HG02610 (cell line): ENCODE results near the gene MICAL3.
"Not testable (repeated sequence)": the region's sequence is repeated elsewhere in the genome, so short reads cannot be mapped to it uniquely, and the experiment has no call there.

ENCODE experiments used
- ATAC-seq: cut with Tn5 transposase; IDR thresholded peaks from one replicate; pipeline ENCODE4 v1.9.1; 2021; ENCODE audit warnings: mild to moderate bottlenecking, moderate library complexity; ENCODE audit not compliant: unreplicated experiment

MICAL3 gene

DNA sequence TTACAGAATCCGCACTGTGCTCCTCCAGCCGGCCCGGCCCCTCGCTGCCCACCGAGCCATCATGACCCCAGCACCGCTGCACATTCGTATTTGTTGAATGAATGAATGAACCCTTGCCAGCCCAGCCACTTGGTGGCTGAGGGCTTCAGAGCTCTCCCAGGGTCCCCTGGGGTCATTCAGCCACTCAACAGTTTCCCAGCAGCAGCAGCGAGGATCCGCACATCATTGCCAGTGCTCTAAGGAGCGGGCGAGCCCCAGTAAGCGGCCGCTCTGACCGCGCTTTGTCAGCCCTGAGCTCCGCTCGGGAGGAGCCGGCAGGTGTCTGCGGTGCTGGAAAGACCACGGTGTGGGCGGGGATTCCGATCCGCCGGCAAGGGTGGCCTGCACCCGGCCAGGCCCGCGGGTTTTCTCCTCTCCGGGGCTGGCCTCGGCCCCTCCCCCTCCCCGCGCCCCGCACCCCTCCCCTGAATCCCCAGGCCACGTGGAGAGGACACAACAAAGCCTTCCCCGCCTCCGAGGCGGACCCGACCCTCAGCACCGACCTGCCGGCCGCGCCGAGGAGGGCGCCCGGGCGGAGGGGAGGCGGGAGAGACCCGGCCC, 250.7 kb downstream of the MICAL3 start:
- peak; percentile 34 for ATAC-seq

- no peak for ATAC-seq
Observed at GRCh38 chr22:17772958-17773605, 251.3 kb downstream of the MICAL3 start.

DNA sequence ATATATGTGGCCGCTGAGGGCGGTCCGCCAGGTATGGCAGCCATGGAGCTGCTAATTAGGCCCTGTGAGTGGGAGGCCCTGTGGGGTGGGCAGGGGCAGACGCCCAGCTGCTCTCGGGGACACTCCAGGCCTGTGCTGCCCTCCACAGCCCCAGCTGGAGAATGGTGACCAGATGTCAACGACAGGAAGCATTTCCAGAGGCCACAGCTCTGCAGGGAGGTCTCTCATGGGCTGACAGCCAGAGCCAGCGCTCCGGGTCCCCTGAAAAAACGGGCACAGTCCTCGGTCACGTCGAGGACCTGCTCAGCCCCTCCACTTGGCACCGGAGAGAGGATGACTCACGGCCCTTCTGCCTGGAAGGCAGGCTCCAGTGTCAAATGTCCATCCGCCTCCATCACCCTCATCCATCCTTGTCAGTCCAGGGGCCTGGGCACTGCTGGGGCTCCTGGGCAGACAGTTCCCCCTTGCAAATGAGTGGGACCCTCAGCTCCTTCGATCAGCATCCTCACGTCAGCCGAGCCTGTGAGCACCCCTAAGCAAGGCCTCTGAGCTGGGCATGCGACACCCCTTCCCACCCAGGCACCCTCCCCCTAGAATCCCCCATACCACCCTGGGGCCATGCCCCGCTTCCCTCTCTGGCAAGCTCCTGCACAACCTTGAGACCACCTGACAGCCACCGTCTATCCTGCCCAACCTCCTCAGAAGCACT, 252.0 kb downstream of the MICAL3 start:
- ATAC-seq: no peak

DNA sequence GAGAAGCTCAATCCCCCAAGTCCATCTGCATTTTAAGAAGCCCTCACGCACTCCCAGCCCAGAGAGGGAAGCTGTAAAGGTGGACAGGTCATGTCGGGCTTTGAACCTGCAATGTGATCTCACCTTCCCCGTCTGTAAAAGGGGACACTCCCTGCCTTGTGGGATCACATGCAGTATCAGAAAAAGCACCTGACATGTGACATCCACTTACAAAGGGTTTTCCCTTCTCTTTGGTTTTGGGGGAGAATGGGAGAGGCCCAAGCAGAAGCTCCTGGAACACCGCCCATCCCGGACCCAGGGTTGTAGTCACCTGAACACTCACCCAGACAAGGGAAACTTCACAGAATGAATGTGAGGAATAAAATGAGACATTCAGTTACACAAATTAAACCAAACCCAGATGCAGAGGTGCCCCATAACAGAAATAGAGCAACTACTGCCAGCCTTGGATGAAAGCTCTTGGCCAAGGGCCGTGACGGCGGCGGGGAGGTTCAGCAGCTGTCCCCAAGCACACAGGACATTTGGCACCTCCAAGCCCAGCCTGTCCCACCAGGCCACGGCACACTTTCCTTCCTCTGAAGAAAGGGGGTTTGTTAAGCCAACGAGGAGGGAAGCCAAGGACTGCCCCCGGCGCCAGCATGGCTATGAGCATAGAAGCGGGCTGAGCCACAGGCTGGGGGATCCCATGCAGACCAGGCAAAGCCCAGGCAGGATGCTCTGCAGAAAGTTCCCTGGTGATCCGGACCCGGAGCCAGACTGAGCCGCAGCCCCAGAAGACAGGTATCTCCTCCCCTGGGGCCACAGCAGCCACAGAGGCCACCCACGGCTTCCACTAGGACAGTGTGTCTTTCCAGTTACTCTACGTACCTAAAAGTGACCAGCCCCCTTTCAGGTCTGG, 253.9 kb downstream of the MICAL3 start:
- ATAC-seq: no peak

- ATAC-seq: no peak
Observed at GRCh38 chr22:17769716-17770082, 254.7 kb downstream of the MICAL3 start.

- ATAC-seq: no peak
Observed at GRCh38 chr22:17769013-17769715, 255.2 kb downstream of the MICAL3 start.

GRCh38 chr22:17767233-17768065, 256.9 kb downstream of the MICAL3 start:
- peak; percentile 57 for ATAC-seq

GRCh38 chr22:17764852-17765251, 259.5 kb downstream of the MICAL3 start:
- ATAC-seq: not testable (repeated sequence)

GRCh38 chr22:17764036-17764435, 260.3 kb downstream of the MICAL3 start:
- no peak for ATAC-seq

GRCh38 chr22:17763442-17763841, 260.9 kb downstream of the MICAL3 start:
- not testable (repeated sequence) for ATAC-seq

DNA sequence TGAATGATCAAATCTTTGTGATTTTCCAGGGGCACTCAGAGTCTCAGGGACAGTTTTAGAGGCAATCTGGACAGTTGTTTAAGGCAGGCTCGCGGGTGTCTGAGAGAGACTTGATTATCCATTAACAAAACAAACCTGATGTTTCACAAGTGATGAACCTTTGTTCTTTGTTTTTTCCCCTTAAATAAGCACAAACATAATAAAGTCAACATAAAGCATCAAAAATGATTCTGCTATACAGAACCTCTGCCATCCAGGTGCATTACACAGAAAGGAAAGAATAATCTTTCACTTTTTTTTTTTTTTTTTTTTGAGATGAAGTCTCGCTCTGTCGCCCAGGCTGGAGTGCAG, 263.2 kb downstream of the MICAL3 start:
- ATAC-seq: no peak

DNA sequence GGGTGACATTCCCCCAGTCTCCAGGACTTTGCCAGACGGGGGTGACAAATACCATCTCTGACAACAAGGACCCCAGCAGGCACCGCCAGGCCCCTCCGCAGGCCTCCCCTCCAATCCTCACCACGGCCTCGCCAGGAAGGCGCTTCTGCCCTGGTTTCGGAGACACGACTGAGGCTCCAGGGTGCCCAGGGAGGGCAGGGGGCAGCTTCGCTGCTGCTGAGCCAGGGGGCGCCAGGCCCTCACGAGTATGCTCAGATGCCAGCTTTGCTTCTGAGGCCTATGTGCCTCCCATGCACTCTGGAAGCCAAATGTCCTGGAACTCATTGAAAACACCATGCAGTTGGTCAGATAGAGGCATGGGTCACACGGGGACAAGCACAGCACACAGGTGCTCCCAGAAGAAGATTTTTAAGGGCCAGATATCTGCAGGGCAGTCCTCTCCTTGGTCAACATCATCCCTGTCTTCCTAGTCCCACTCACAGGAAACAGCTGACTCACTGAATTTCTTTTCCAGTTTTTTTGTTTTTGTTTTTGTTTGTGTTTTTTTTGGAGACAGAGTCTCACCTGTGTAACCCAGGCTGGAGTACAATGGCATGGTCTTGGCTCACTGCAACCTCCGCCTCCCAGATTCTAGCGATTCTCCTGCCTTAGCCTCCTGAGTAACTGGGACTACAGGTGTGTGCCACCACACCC, 270.0 kb downstream of the MICAL3 start:
- ATAC-seq: no peak

GRCh38 chr22:17753401-17753989, 270.9 kb downstream of the MICAL3 start:
- ATAC-seq: no peak

DNA sequence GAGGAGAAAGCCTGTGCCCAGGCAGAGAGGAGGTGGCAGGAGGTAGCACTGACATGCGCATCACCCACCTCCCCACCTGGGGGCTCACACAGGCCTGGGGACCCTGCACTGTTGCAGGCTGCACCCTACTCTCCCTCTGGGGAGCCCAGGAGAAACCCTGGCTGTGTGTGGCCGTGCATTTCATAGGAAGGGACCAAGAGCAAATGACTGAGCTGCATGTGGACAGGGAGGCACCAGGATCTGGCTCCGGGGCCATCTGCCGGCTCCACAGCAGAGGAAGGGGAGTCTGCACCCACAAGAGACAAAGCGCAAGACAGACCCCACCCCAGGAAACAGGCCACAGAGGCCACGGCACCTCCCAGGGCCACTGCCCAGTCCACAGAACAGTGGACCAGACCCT, 272.8 kb downstream of the MICAL3 start:
- no peak for ATAC-seq

DNA sequence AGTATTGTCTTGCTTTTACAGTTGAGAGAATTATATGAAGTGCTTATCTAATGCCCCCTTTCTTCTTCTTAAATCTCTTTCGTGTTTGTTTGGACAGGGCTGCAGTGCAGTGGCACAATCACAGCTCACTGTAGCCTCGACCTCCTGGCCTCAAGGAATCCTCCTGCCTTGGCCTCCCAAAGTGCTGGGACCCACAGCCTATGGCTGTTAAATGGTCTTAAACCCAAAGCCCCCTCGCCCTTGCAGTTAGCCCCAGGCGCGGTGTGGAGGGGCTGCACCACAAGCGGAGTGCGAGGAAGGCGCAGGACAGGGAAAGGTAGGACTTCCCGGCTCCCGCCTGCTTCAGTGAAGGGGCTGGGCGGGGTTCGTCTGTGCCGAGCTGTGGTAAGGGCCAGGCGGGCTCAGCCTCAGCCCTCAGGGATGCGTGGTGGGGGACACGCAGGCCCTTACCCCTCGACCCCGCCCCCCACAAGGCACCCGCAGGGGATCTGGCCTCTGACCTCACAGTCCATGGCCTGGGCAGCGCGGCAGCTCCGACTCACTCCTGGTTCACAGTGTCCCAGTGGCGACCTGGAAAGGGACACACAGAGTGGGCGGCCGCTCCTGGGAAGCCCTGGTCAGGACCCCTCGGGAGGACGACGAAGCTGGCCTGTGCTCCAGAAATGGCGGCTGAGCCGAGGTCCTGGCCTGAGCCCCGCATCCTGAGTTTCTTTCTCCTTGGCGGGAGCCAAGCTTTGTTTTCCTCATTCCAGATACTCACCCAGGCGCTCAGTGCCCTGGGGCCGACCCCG, 274.6 kb downstream of the MICAL3 start:
- no peak for ATAC-seq

GRCh38 chr22:17748555-17749353, 275.6 kb downstream of the MICAL3 start:
- no peak for ATAC-seq

DNA sequence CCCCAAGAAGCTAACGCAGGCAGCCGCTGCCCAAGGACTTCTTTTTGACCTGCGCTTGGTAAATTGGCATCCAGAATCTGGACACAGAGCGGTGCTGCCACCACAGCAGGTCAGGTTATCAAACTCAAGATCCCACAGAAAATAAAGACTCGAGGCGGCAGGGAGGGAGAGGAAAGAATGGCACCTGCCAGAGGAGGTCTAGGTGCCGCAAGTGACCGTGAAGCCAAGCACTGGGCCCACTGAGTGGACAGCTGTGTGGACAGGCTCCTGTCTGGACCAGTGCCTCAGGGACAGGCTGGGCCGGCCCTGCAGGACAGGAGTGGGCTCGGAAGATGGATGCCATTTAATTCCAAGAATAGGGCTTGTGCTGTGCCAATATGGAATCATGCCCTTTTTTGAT, 277.4 kb downstream of the MICAL3 start:
- ATAC-seq: no peak
